GM19467 (cell line): ENCODE results near the gene GAN.
"Not testable (repeated sequence)": the region's sequence is repeated elsewhere in the genome, so short reads cannot be mapped to it uniquely, and the experiment has no call there.

ENCODE experiments used
- ATAC-seq: cut with Tn5 transposase; IDR thresholded peaks from one replicate; pipeline ENCODE4 v1.9.1; 2021; ENCODE audit warnings: mild to moderate bottlenecking, moderate library complexity; ENCODE audit not compliant: unreplicated experiment

Gene GAN

DNA sequence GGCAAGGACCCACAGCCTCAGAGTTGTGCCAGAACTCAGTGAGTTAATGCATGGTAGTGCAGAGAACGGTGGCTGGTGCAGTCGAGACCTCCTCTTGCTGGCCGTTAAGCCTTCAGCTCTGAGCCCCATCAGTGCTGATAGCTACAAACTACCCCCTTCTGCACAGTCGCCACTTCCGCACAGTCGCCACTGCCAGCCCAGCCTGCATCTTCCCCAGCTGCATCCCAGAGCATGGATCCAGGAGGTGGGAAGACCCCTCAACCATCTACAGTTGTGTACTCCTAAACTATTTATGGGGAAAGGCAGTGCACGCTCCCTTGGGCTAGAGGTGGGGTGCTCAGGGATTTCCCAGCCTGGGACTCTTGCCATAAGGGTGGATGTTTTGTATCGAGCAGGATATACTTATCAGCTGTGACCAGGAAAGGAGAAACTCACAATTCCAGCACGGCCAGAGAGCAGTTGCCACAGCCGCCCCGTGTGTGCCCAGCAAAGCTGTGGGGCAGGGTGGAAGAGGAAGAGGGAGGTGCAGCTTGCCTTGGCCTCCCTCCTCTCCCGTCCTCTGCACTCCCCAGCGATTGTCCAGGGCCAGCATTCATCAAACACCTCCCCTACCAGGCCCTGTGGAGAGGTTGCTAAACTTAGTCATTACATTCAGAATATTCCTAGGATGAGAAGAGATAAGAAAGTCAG lies 80.3 kb downstream of the GAN start:
- no peak for ATAC-seq

DNA sequence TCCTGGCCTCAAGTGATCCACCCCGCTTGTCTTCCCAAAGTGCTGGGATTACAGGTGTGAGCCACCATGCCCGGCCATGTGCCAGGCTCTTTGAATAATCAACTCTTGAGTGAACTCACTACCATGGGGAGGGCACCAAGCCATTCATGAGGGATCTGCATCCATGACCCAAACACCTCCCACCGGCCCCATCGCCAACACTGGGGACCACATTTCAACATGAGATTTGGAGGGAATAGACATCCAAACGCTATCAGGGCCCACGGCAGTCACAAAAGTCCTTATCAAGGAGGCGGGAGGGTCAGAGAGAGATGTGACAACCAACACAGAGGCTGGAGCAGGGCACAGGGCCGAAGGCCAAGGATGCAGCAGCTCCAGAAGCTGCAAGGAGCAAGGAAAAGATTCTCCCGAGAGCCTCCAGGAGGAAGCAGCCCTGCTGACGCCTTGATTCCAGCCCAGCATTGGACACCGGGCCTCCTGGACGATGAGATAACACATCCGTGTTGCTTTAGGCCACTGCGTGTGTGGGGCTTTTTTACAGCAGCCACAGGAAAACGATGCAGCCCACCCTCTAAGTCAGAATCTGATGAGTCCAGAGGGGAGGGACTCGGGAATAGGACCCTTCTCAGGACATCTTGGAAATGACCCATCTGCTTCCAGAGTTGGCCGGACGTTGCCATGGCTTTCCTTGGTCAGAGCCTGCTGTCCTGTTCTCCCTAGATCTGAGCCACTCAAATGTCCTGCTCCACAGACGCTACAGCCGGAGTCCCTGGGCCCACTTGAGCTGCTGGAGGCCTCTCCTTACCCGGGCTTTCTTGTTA lies 82.5 kb downstream of the GAN start:
- no peak for ATAC-seq

DNA sequence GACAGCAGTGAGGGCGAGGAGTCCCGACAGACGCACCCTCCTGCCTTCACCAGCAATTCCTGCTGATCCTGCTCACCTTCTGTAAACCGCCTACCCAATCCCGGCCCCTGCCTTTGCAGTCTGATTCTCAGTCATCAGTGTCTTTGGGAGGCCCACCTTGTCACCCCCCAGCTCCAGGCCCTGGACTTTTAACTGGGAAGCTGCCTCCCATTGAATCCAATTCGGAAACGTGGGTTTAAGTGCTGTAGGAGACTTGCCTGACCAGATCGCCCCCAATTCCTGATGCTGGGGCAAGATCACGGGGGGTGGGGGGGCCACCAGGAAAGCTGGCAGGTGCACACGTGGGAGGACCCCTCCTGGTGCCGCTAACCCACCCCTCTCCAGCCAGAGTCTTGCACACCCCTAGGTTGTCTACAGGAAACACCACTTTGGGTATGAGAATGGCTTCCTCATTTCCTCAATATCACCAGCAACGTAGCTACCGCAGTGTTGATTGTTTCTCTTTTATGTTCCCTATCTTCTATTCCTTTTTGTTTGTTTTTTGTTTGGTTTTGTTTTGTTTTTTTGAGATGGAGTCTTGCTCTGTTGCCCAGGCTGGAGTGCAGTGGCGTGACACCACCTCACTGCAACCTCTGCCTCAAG lies 83.2 kb downstream of the GAN start:
- ATAC-seq = no peak

DNA sequence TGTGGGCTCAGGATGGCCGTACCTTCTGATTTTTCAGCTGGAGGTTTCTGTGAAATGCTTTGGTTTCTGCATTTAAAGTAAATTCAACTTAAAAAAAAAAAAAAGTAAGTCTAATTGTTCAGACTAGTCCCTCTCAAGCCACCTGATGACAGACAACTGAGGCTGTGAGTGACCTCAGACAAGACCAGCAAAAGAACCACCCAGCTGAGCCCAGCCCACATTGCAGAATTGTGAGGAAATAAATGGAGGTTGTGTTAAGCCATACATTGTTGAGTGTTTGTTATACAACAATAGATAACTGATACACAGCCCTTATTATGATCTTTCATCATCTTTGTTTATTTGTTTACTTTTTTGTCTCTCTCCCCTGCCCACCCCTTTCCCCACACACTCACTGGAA lies 85.1 kb downstream of the GAN start:
- no peak for ATAC-seq

DNA sequence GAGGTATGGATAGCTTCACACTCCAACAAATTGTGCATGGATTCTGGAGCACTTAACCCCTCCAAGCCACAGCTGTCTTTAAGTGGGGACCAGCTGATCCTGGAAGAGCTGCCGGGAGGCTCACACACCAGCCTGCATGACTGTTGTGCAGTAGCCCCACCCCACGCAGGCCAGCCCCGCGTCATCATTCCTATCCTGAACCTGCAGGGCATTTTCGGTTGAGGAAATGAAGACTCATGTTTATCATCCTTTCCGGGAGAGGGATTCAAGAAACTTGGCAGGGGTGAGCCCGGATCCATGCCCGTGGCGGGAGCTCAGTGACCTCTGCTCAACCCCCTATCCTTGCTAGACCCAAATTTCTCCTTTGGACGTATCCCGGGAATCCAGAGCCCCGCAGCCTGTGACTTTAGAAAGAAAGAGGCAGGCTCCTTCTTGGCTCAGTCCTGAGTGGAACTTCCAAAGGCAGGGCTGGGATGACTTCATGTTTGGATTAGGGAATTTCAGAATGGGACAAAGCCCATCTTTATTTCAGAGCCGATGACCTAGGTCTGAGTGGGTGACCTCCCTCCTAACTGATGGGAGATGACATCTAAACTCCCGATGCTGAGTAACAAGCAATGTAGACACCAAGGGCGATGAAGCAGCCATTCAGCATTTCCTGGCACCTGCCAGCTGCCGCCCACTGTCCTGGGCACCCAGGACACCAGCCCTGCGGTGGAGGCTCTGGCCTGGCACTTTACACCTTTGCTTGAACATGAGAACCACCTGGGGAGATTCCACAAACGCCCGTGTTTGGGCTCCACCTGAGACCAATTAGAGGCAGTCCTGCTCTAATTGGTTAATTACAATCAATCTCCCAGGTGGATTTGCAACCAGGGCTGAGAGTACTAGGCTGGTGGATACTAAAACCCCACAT lies 86.5 kb downstream of the GAN start:
- no peak for ATAC-seq

DNA sequence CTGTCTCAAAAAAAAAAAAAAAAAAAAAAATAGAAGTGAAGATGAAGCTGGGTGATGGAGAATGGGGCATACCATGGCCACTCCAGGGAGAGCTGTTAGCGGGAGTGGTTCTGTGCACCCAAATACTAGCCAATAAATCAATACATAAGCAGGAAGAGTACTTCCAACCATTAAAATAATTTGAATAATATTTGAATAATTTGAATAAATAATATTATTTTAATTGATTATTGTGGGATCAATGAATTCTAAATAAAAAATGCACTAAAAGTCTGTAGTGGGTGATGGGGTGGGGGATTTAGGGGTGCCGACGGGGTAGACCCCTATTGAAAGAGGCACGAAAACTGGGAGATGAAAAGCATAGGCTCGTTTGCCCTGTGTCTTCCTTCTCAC lies 88.4 kb downstream of the GAN start:
- ATAC-seq = no peak

DNA sequence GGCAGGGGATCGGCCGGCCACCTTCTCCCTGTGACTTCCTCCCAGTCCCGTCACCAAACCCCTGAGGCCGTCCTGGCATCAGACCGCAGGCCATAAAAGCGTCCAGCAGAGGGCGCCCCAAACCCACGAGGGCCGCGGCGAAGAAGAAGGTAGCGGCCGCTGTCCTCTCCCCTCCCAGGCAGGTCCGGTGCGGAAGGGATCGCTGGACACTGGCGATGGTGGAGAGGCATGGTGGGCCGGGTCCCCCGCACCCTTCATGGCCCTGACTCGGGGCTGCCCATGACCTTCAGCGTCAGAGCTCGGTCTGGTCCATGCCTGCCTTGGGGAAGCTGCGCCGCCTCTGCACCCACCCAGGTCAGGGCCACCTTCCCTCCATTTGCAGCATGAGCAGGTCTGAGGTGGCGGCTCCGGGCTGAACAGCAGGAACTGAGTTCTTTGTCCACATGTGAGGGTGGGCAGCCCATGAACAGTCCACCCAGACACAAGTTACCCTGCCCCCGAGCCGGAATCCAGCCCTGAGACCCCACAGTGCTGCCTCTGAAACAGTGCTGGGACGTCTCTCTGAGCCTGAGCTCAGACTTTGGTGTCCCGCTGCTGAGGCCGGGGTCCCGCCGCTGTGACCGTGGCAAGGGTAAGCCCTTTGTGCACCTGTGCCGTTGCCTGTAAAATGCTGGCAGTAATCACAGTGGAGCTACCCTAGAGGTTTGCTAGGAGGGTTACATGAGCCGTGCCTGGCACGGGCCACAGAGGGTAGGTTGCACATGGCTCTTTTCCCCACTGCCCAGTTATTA lies 89.0 kb downstream of the GAN start:
- no peak for ATAC-seq

DNA sequence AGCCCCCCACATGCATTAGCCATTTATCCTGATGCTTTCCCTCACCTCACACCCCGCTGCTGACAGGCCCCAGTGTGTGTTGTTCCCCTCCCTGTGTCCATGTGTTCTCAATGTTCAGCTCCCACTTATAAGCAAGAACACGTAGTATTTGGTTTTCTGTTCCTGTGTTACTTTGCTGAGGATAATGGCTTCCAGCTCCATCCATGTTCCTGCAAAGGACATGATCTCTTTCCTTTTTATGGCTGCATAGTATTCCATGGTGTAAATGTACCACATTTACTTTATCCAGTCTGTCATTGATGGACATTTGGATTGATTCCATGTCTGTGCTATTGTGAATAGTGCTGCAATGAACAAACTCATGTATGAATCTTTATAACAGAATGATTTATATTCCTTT lies 90.2 kb downstream of the GAN start:
- not testable (repeated sequence) for ATAC-seq

DNA sequence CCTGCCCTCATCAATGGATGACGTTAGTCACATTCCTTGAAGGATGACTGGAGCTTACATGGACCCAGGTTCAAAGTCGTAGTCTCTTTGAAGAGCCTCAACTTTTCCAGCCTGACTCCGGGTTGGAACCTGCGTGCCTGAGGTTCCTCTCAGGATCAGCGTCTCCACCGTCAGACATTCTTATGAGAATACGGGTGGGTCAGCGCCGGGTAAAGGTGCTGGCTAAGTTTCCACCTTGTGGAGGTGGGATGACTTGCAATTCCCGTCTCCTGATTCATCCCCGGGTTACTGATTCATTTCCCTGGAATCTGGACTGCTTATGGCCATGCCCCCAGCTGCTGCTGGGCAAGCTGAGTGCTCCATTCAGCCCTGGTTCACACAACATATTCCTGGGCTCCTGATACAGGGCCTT lies 90.9 kb downstream of the GAN start:
- no peak for ATAC-seq

DNA sequence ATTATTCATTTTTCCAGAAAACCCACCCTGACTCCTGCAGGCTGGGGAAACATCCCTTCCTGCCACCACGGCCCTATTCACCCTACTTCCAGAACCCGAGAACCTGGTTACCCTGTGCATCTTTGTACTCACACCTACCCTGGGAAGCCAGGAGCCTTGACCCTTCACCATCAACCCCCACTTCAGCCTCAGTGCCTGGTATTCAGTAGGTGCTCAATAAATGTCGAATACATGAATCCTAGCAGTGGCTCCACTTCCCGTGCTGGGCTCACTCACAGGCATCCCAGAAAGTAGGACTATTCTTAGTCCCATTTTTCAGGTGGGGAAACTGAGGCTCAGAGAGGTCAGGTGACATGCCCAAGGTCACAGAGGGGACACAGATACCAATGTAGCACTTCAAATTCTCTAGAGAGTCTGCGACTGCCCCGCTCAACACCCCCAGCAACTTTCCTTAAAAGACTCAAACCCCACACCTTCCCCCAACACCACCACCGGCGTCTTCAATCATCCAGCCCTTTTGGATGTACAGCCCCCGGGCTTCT lies 93.7 kb downstream of the GAN start:
- ATAC-seq = no peak

DNA sequence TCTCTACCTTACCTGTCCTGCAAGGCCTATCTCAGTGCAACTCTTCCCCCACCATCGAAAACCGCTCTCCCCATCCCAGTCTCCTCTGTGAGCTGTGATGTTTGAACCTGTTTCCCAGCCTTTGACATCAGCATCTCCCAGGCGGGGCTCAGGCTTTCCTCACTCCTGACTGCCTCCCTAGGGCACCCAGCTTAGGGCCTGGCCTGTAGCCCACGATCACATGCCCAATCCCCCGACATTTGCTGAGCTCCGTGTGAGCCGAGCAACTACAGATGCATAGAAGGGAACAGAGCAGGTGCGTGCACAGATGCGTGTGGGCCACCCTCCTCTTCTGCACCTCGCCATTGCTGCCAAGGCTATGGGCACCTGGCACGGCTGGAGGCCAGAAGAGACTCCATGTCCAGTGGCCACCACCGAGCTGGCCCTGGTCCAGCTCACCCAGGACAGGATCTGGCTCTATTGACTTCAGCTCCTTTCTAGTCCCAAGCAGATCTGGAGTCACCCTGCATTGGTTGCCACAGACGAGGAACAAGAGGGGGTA lies 94.3 kb downstream of the GAN start:
- ATAC-seq = no peak

DNA sequence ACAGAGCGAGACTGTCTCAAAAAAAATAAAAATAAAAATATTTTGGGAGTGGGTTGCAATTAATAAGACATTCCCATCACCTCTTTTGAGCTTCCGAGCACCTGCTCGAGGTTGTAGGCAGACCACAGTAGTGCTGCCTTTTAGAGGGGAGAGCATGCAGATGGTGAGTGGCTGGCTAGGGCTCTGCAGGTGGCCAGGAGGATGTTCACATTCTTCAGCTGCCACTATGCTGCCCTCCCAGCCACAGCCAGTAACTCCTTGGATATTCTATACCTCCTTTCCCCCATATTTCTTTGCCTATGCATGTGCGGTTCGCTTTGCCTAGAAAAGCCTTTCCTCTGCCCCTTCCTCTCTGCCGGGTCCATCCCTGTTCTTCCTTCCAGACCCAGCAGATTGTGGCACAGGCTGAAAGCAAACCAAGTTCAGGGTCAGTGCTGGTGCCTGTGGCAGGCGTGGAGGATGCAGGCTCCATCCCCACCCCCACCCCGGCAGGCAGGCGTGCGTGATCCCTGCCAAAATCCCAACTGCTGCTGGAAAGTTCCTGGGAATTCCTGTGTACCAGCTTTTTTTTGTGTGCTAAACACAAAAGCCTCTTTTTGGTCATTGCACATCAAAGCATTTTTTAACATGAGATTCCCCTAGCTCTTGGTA lies 96.0 kb downstream of the GAN start:
- no peak for ATAC-seq

DNA sequence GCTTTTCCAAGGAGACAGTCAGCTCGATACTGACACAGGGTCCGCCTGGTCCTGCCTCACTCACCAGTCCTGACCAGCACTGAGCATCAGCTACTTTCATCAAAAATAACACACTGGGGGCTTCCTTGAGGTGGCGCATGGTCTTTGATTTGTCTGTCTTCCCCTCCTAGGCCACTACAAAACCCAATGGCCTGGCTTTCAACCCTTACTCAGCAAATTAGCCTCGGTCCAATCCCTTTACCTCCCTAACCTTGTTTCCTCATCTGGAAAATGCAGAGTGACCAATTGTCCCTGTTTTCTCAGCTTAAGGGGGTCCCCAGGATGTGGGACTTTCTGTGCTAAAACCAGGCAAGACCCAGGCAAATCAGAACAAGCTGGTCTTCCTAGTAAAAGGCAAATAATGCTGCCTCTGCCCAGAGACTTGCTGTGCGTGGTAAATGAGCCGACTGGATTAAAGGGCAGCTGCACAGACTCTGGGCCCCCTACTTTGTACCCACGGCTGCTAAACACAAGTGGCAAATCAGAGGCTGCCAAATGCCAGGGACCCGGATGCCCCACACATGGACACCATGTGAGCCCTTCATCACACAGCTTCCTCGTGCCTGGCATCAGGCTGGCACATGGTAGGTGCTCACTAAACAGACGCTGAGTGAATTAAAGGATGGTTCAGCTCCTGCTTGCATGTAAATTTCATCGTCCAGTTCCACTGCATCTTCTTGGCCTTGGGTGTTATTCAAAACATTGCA lies 98.7 kb downstream of the GAN start:
- ATAC-seq = no peak

DNA sequence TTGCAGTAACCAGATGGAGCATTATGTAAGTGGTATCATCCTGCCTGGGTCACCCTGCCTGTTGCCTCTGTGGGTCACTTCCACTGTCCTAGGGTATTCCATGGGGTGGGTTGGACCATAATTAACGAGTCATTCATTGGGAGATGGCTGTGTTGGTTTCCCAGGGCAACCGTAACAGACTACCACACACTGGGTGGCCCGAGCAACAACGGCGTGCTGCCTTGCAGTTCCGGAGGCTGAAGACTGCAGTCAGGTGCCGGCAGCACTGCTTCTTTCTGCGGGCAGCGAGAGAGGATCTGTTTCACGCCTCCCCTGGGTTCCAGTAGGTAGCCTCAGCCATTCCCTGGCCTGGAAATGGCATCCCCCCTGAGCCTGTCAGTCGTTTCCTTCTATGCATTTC lies 101.0 kb downstream of the GAN start:
- no peak for ATAC-seq

DNA sequence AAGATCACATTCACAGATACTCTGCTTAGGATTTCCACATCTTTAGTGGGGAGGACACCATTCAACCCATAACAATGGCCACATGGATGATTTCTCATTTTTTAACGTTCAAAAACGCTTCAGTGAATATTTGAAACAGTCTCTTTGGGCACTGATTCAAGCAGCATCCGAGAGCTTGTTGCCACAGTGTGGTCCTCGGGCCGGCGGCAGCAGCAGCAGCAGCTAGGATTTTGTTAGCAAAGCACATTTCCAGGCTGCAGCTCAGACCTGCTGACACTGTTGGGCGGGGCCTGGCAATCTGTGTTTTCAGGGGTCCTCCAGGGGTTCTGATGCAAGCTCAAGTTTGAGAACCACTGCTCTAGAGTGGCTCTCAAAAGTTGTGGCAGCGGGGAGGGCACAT lies 102.0 kb downstream of the GAN start:
- no peak for ATAC-seq

DNA sequence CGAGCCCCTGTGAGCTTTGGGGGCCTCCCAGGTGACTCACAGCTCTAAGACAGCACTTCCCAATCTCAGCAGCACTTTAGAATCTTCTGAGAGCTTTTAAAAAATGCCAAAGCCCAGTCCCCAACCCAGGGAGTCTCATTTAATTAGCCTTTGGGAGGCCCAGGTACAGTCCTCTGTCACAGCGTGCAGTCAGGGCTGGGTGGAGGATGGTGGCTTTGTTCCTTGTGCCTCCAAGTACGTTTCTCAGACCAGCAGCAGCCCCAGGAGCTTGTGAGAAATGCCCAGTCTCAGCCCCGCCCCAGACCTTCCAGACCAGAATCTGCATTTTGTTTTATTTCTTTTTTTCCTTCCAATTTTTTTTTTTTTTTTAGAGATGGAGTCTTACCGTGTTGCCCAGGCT lies 102.4 kb downstream of the GAN start:
- no peak for ATAC-seq

DNA sequence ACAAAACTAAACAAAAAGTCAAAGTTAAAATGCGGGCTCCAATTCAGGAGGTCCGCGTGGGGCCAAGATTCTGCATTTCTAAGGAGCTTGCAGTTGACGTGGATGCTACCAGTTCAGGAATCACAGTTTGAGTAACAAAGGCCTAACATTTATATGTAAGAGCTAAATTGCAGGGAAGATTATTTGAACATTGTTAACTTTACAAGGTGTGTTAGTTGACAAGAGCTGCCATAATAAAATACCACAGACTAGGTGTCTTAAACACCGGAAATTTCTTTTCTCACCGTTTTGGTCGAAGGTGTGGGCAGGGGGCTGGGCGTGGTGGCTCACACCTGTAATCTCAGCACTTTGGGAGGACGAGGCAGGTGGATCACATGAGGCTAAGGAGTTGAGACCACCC lies 105.0 kb downstream of the GAN start:
- no peak for ATAC-seq

DNA sequence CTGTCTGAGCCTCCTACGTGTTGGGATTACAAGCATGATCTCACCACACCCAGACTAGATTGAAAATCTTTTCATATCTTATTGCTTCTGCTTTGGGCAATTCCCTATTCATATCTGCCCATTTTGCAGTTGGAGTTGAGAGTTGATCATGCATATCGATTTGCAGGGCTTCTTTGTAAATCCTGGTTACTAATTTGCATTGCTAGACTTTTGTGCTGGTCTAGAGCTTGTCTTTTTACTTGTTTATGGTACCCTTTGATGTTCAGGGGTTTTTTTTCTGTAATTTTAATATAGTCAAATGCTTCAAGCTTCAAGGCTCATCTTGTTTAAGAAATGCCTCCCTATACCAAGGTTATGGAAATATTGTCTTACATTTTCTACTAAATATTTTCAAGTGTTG lies 106.4 kb downstream of the GAN start:
- no peak for ATAC-seq

DNA sequence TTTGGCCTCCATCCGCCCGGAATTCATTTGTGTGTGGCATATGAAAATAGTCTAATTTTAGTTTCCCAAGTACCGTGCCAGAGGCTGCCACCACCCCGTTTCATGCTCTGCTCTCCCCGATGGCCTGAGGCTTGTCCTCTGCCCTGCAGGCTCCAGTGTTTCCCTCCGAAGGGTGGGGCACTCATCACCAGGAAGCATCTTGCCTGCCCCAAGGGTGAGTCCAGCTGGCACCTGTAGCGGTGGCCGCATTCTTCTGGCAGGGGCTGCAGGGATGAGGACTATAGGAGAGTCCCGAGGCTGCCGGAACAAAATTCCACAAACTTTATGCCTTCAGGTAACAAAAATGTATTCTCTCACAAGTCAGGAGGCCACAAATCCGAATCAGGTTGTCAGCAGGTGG lies 106.8 kb downstream of the GAN start:
- no peak for ATAC-seq
